ENCODE results near the gene HDLBP.
"Not testable (repeated sequence)": the region's sequence is repeated elsewhere in the genome, so short reads cannot be mapped to it uniquely, and the experiment has no call there.

HDLBP gene

GRCh38 chr2:241279828-241280227 is 35.6 kb downstream of the HDLBP start:
- no peak for DNase-seq (ENCODE audit: low read depth in 2 of 3, low spot score in 1 of 3)

- no peak for DNase-seq (ENCODE audit: low read depth in 2 of 3, low spot score in 1 of 3)
Observed at GRCh38 chr2:241279413-241279812, 36.1 kb downstream of the HDLBP start.

GRCh38 chr2:241278306-241278705 is 37.2 kb downstream of the HDLBP start:
- not testable (repeated sequence) for DNase-seq (ENCODE audit: low read depth in 2 of 3, low spot score in 1 of 3)

- no peak for DNase-seq (ENCODE audit: low read depth in 2 of 3, low spot score in 1 of 3)
Observed at GRCh38 chr2:241275910-241276309, 39.6 kb downstream of the HDLBP start.

GRCh38 chr2:241275504-241275903 is 40.0 kb downstream of the HDLBP start:
- no peak for DNase-seq (ENCODE audit: low read depth in 2 of 3, low spot score in 1 of 3)

GRCh38 chr2:241274127-241274526 is 41.3 kb downstream of the HDLBP start:
- DNase-seq (ENCODE audit: low read depth in 2 of 3, low spot score in 1 of 3), result no peak

GRCh38 chr2:241273210-241274020 is 42.1 kb downstream of the HDLBP start:
- no peak for DNase-seq (ENCODE audit: low read depth in 2 of 3, low spot score in 1 of 3)

GRCh38 chr2:241272303-241273209 is 42.9 kb downstream of the HDLBP start:
- DNase-seq (ENCODE audit: low read depth in 2 of 3, low spot score in 1 of 3), result peak in 1 of 3 donors; percentile 28

GRCh38 chr2:241271706-241272302 is 43.7 kb downstream of the HDLBP start:
- peak; percentile 25 to 46 (median 31) for DNase-seq (ENCODE audit: low read depth in 2 of 3, low spot score in 1 of 3)

- DNase-seq (ENCODE audit: low read depth in 2 of 3, low spot score in 1 of 3), result no peak
Observed at GRCh38 chr2:241270531-241270930, 44.9 kb downstream of the HDLBP start.

GRCh38 chr2:241269707-241270520 is 45.6 kb downstream of the HDLBP start:
- no peak for DNase-seq (ENCODE audit: low read depth in 2 of 3, low spot score in 1 of 3)

GRCh38 chr2:241268716-241269445 is 46.6 kb downstream of the HDLBP start:
- DNase-seq (ENCODE audit: low read depth in 2 of 3, low spot score in 1 of 3), result no peak

GRCh38 chr2:241268306-241268705 is 47.2 kb downstream of the HDLBP start:
- no peak for DNase-seq (ENCODE audit: low read depth in 2 of 3, low spot score in 1 of 3)

- DNase-seq (ENCODE audit: low read depth in 2 of 3, low spot score in 1 of 3), result no peak
Observed at GRCh38 chr2:241267249-241268067, 48.0 kb downstream of the HDLBP start.

GRCh38 chr2:241265506-241265905 is 50.0 kb downstream of the HDLBP start:
- DNase-seq (ENCODE audit: low read depth in 2 of 3, low spot score in 1 of 3), result no peak

- no peak for DNase-seq (ENCODE audit: low read depth in 2 of 3, low spot score in 1 of 3)
Observed at GRCh38 chr2:241263061-241263460, 52.4 kb downstream of the HDLBP start.

- DNase-seq (ENCODE audit: low read depth in 2 of 3, low spot score in 1 of 3), result no peak
Observed at GRCh38 chr2:241261628-241262027, 53.8 kb downstream of the HDLBP start.

GRCh38 chr2:241260911-241261310 is 54.6 kb downstream of the HDLBP start:
- DNase-seq (ENCODE audit: low read depth in 2 of 3, low spot score in 1 of 3), result no peak

Data from stimulated activated CD4-positive, alpha-beta T cell treated with anti-CD3 and anti-CD28 coated beads, Interleukin-12 subunit alpha, Interleukin-12 subunit beta, amount 100 ng/mL, for 48 hours (primary cell).